Body of pancreas (tissue), 4 donors: ENCODE data around the gene MED27. TPM values are rescaled to one million over a fixed set of nuclear protein-coding genes. Genes with fewer than 3 reads are reported as not detected.

Experiments
- ATAC-seq: fragments of 150-250 bp; one replicate; pipeline ENCODE4 v1.9.1; 2016
- DNase-seq, 4 donors: peaks; one replicate each; pipeline ENCODE4 v3.0.0-alpha.2; 2019
- H3K27ac ChIP-seq, 4 donors: fragments of 200-600 bp; sonication (generic); 1 replicate in 3 of 4; 2 replicates in 1 of 4; pipeline versions ENCODE4 v1.5.1 to v1.6.1; 2016 to 2019; ENCODE audit warnings: mild to moderate bottlenecking in 1 of 4, mixed read lengths in 1 of 4, moderate library complexity in 1 of 4
- H3K27me3 ChIP-seq, 2 donors: fragments of 200-600 bp; sonication (generic); one replicate each; pipeline ENCODE4 v1.6.0; 2016; ENCODE audit warnings: mild to moderate bottlenecking in 1 of 2
- H3K36me3 ChIP-seq, 2 donors: fragments of 200-600 bp; sonication (generic); replicated peaks in 1 of 2; 2 replicates each; pipeline ENCODE4 v1.5.1; 2016; ENCODE audit warnings: low read depth in 2 of 2; ENCODE audit not compliant: insufficient read depth in 1 of 2
- H3K4me1 ChIP-seq: fragments of 200-600 bp; sonication (generic); one replicate; pipeline ENCODE4 v1.6.0; 2016
- H3K4me3 ChIP-seq, 2 donors: fragments of 200-600 bp; sonication (generic); 1 replicate in 1 of 2; 2 replicates in 1 of 2; pipeline ENCODE4 v1.5.1; 2016 to 2019
- H3K9me3 ChIP-seq, 3 donors: fragments of 200-600 bp; sonication (generic); 1 replicate in 2 of 3; 2 replicates in 1 of 3; pipeline ENCODE4 v1.5.1; 2016
- CTCF ChIP-seq, 7 experiments: fragments of 450-650 bp in 4 of 7; fragments of 200-600 bp in 3 of 7; sonication (generic) in 3 of 7; IDR thresholded peaks; one replicate each; pipeline ENCODE4 v1.5.1; 2016 to 2019; ENCODE audit warnings: antibody characterized with exemption in 7 of 7
- POLR2A ChIP-seq, 3 donors: fragments of 450-650 bp; IDR thresholded peaks; one replicate each; pipeline ENCODE4 v1.6.1; 2016; ENCODE audit warnings: antibody characterized with exemption in 3 of 3, mild to moderate bottlenecking in 2 of 3
- WGBS, 2 donors: methylation state at CpG; one replicate each; pipeline ENCODE4 v1.1.5; 2017; 5-methylcytosine and 5-hydroxymethylcytosine counted together
- intact Hi-C: fragments of 100-400 bp; cut with DNase I; formaldehyde crosslinking; loops from one replicate; pipeline ENCODE4 v1.15.1; 2023
- total RNA-seq, 2 donors: library from RNA; depleted of rRNA; stranded (reverse); fragments of >200 nt; gene quantifications; one replicate each; pipeline ENCODE4 v1.1.0, GENCODE V29; 2016

The MED27 gene
- total RNA-seq, 2 donors from 2014 or later = 3.4 to 11.5 TPM

GRCh38 chr9:131937451-131937850, 142.2 kb downstream of the MED27 start:
- no peak for DNase-seq
- H3K4me3 ChIP-seq = no peak overlapping the region
- no peaks in the 10 kb centered on the region for H3K36me3 ChIP-seq
- WGBS, 2 donors = 77 to 95% methylated on average over 2 of the region's 2 CpGs
- no peaks in the 10 kb centered on the region for H3K9me3 ChIP-seq
- no peaks in the 10 kb centered on the region for H3K27me3 ChIP-seq
- H3K27ac ChIP-seq = no peak overlapping the region
- H3K4me1 ChIP-seq = no peaks in the 10 kb centered on the region
- no peak for ATAC-seq
- TF ChIP-seq POLR2A (IDR thresholded peaks at IDR 0.05) = no peak
- TF ChIP-seq CTCF (IDR thresholded peaks at IDR 0.05) = no peak
- intact Hi-C loops = no loop called here

GRCh38 chr9:131936929-131937328, 142.7 kb downstream of the MED27 start:
- intact Hi-C loops = no loop called here
- DNase-seq = no peak
- no peaks in the 10 kb centered on the region for H3K27me3 ChIP-seq
- H3K4me3 ChIP-seq = no peak overlapping the region
- no peak overlapping the region for H3K27ac ChIP-seq
- H3K36me3 ChIP-seq = no peaks in the 10 kb centered on the region
- TF ChIP-seq CTCF (IDR thresholded peaks at IDR 0.05) (no peak), POLR2A (IDR thresholded peaks at IDR 0.05) (no peak)
- ATAC-seq = no peak
- H3K9me3 ChIP-seq = no peaks in the 10 kb centered on the region
- WGBS, 2 donors = 90 to 94% methylated on average over 3 of the region's 3 CpGs
- H3K4me1 ChIP-seq = no peaks in the 10 kb centered on the region

- ATAC-seq = no peak
Observed at GRCh38 chr9:131934673-131935072, 145.0 kb downstream of the MED27 start.

GRCh38 chr9:131927091-131927490, 152.6 kb downstream of the MED27 start:
- ATAC-seq (no peak), DNase-seq (no peak)
- H3K4me3 ChIP-seq = no peak overlapping the region
- H3K27ac ChIP-seq = no peak overlapping the region
- no peaks in the 10 kb centered on the region for H3K9me3 ChIP-seq
- 66 to 77% methylated on average over 3 of the region's 3 CpGs for WGBS, 2 donors
- no peaks in the 10 kb centered on the region for H3K36me3 ChIP-seq
- H3K27me3 ChIP-seq = no peaks in the 10 kb centered on the region
- intact Hi-C loops = no loop called here
- TF ChIP-seq CTCF (IDR thresholded peaks at IDR 0.05) = no peak
- TF ChIP-seq POLR2A (IDR thresholded peaks at IDR 0.05) = no peak
- no peaks in the 10 kb centered on the region for H3K4me1 ChIP-seq

More at GRCh38 chr9:131934673-131935072, 145.0 kb downstream of the MED27 start:
- H3K4me3 ChIP-seq = no peak overlapping the region
- no peaks in the 10 kb centered on the region for H3K27me3 ChIP-seq
- H3K9me3 ChIP-seq = no peaks in the 10 kb centered on the region
- 91 to 92% methylated on average over 3 of the region's 3 CpGs for WGBS, 2 donors
- intact Hi-C loops = no loop called here
- H3K4me1 ChIP-seq = no peaks in the 10 kb centered on the region
- H3K27ac ChIP-seq = no peak overlapping the region
- no peak for TF ChIP-seq POLR2A (IDR thresholded peaks at IDR 0.05)
- TF ChIP-seq CTCF (IDR thresholded peaks at IDR 0.05) = no peak
- DNase-seq = no peak
- no peaks in the 10 kb centered on the region for H3K36me3 ChIP-seq

GRCh38 chr9:131926360-131926922, 153.2 kb downstream of the MED27 start:
- Histone ChIP-seq H3K36me3 (no peaks in the 10 kb centered on the region), H3K4me3 (no peak overlapping the region), H3K27ac (no peak overlapping the region), H3K4me1 (no peaks in the 10 kb centered on the region), H3K27me3 (no peaks in the 10 kb centered on the region), H3K9me3 (no peaks in the 10 kb centered on the region)
- ATAC-seq (no peak), DNase-seq (no peak)
- intact Hi-C loops = no loop called here
- 91 to 94% methylated on average over 6 of the region's 6 CpGs for WGBS, 2 donors
- no peak for TF ChIP-seq CTCF (IDR thresholded peaks at IDR 0.05)
